GM12878 (cell line): ENCODE results near the gene FAM110C. TPM values are rescaled to one million over a fixed set of nuclear protein-coding genes. Genes with fewer than 3 reads are reported as not detected.

ENCODE experiments used
- ATAC-seq: fragments of 200-7000 bp; cut with Tn5 transposase; 3 replicates; pipeline ENCODE4 v1.9.1; 2020; ENCODE audit warnings: mild to moderate bottlenecking, moderate library complexity
- BruUV-seq: library from RNA; stranded (reverse); fragments of 400-500 nt; replicated peaks from 2 replicates; lab custom pipeline; 2021; lab: Mats Ljungman, UMichigan
- CTCF ChIA-PET: fragments of 300-600 bp; sonication (Branson Sonifier 250); formaldehyde crosslinking; extraction: SDS; loops from one replicate; lab custom pipeline; 2021; ENCODE audit warnings: inconsistent platforms; lab: Yijun Ruan, JAX
- POLR2A ChIA-PET: fragments of 350-600 bp; formaldehyde crosslinking; extraction: SDS; loops from one replicate; lab custom pipeline; 2021; ENCODE audit warnings: inconsistent platforms; lab: Charles Lee
- RAD21 ChIA-PET: fragments of 300-600 bp; sonication (Branson Sonifier 250); formaldehyde crosslinking; loops from one replicate; lab custom pipeline; 2023; ENCODE audit warnings: antibody characterized with exemption; ENCODE audit not compliant: unreplicated experiment; lab: Charles Lee
- SMC1A ChIA-PET: fragments of 300-600 bp; sonication (Branson Sonifier 250); formaldehyde crosslinking; loops from one replicate; lab custom pipeline; 2023; ENCODE audit not compliant: unreplicated experiment, uncharacterized antibody; lab: Charles Lee
- DNase-seq: peaks from one replicate; pipeline ENCODE4 v3.0.0-alpha.2; 2011; ENCODE audit warnings: low read depth, low spot score
- FAIRE-seq: peaks from 3 replicates; lab custom pipeline; 2011; peaks lifted over from hg19 to GRCh38; lab: Jason Lieb, UNC
- H2AFZ ChIP-seq: 2 replicates; pipeline ENCODE4 v1.6.0; 2011; ENCODE audit warnings: low read depth, low read length, control low read depth; ENCODE audit not compliant: control insufficient read depth
- H3K27ac ChIP-seq: 2 replicates; pipeline ENCODE4 v1.5.1; 2011; ENCODE audit warnings: control low read depth; ENCODE audit not compliant: control insufficient read depth, insufficient read depth
- H3K27me3 ChIP-seq, 2 experiments: replicated peaks in 1 of 2; 2 replicates each; pipeline versions ENCODE4 v1.6.0 to v1.6.1; 2011; ENCODE audit warnings: low read length in 1 of 2; ENCODE audit not compliant: control insufficient read depth in 2 of 2, insufficient read depth in 2 of 2
- H3K36me3 ChIP-seq, 2 experiments: 2 replicates each; pipeline ENCODE4 v1.5.1; 2011; ENCODE audit warnings: low read length in 1 of 2; ENCODE audit not compliant: control insufficient read depth in 2 of 2, insufficient read depth in 2 of 2
- H3K4me1 ChIP-seq: 2 replicates; pipeline ENCODE4 v1.6.1; 2011; ENCODE audit warnings: mild to moderate bottlenecking, low read length, moderate library complexity, mixed read lengths; ENCODE audit not compliant: control insufficient read depth, insufficient read depth
- H3K4me2 ChIP-seq: 2 replicates; pipeline ENCODE4 v1.6.0; 2011; ENCODE audit warnings: control low read depth; ENCODE audit not compliant: control insufficient read depth, insufficient read depth
- H3K4me3 ChIP-seq: fragments of 200-600 bp; sonication (generic); 2 replicates; pipeline ENCODE4 v1.5.1; 2016
- H3K79me2 ChIP-seq: 2 replicates; pipeline ENCODE4 v1.6.0; 2011; ENCODE audit warnings: low read length; ENCODE audit not compliant: control insufficient read depth, insufficient read depth
- H3K9ac ChIP-seq: 2 replicates; pipeline ENCODE4 v1.8.0; 2011; ENCODE audit warnings: low read length, control low read depth, mixed read lengths; ENCODE audit not compliant: control insufficient read depth, insufficient read depth
- H3K9me3 ChIP-seq: replicated peaks from 3 replicates; pipeline ENCODE4 v1.5.1; 2011; ENCODE audit warnings: mild to moderate bottlenecking, low read length; ENCODE audit not compliant: control insufficient read depth, insufficient read depth
- H4K20me1 ChIP-seq: 2 replicates; pipeline ENCODE4 v1.6.0; 2011; ENCODE audit not compliant: control insufficient read depth, insufficient read depth
- FOXK2 ChIP-seq: fragments of 450-650 bp; IDR thresholded peaks from 2 replicates; pipeline ENCODE4 v1.6.1; 2017; ENCODE audit warnings: mild to moderate bottlenecking, moderate library complexity
- FOXM1 ChIP-seq: IDR thresholded peaks from 2 replicates; pipeline ENCODE4 v1.6.1; 2012; ENCODE audit warnings: low read depth, mild to moderate bottlenecking, inconsistent platforms, low read length, moderate library complexity
- MAX ChIP-seq: IDR thresholded peaks from 2 replicates; pipeline ENCODE4 v1.6.1; 2012; ENCODE audit warnings: low read depth, low read length, improper control_type of control experiment
- NFXL1 ChIP-seq: fragments of 450-650 bp; IDR thresholded peaks from 2 replicates; pipeline ENCODE4 v1.6.1; 2017; ENCODE audit warnings: antibody characterized with exemption, mild to moderate bottlenecking, borderline replicate concordance
- PAX8 ChIP-seq: fragments of 450-650 bp; IDR thresholded peaks from 2 replicates; pipeline ENCODE4 v1.6.1; 2017; ENCODE audit warnings: mild to moderate bottlenecking, moderate library complexity
- RAD21 ChIP-seq: IDR thresholded peaks from 2 replicates; pipeline ENCODE4 v1.6.1; 2011; ENCODE audit warnings: mild to moderate bottlenecking, low read depth, low read length, moderate library complexity; ENCODE audit not compliant: insufficient read depth
- STAT3 ChIP-seq: IDR thresholded peaks from 2 replicates; pipeline ENCODE4 v1.6.1; 2011; ENCODE audit warnings: low read depth, low read length, improper control_type of control experiment
- USF2 ChIP-seq: IDR thresholded peaks from 2 replicates; pipeline ENCODE4 v1.6.1; 2011; ENCODE audit warnings: low read depth, low read length, improper control_type of control experiment, borderline replicate concordance
- WGBS: methylation state at CpG from one replicate; pipeline ENCODE4 v1.1.6; 2016; ENCODE audit warnings: low lambda C conversion rate; ENCODE audit not compliant: insufficient replicate concordance, insufficient coverage; ENCODE audit errors: missing lambda C conversion rate; 5-methylcytosine and 5-hydroxymethylcytosine counted together
- in situ Hi-C: fragments of 300-500 bp; cut with MboI; formaldehyde crosslinking; loops from 9 replicates; pipeline ENCODE4 v1.14.3; 2018; ENCODE audit warnings: mixed read lengths
- intact Hi-C: fragments of 100-400 bp; cut with micrococcal nuclease; formaldehyde crosslinking; loops from one replicate; pipeline ENCODE4 v1.14.2; 2022; ENCODE audit not compliant: unreplicated experiment
- polyA plus RNA-seq, 11 experiments: library from polyadenylated mRNA; depleted of rRNA in 4 of 11; unstranded in 6 of 11; stranded (reverse) in 5 of 11; fragments of >200 nt; fragmentation: Nextera tagmentation in 4 of 11; fragmentation: Illumina TruSeq in 1 of 11; extraction: Ambion mirVana in 4 of 11; extraction: Trizol in 1 of 11; gene quantifications; 1 replicate in 1 of 11; 2 replicates in 10 of 11; pipeline versions ENCODE4 v1.2.1 to v1.2.3, GENCODE V29; 2011 to 2016; ENCODE audit warnings: inconsistent platforms in 2 of 11, missing spikeins in 2 of 11, low read depth in 1 of 11
- total RNA-seq, 4 experiments: library from RNA; depleted of rRNA in 3 of 4; stranded (reverse); fragments of >200 nt in 3 of 4; fragmentation: Illumina TruSeq in 1 of 4; extraction: Trizol in 1 of 4; gene quantifications; 2 replicates each; pipeline versions ENCODE4 v1.2.1 to v1.2.3, GENCODE V29; 2013 to 2021
- TF ChIP-seq, protein P1 (sequence below): fragments of 450-650 bp; IDR thresholded peaks from 2 replicates; pipeline ENCODE4 v1.6.1; 2016; ENCODE audit warnings: mild to moderate bottlenecking
- TF ChIP-seq, protein P2 (sequence below): fragments of 450-650 bp; IDR thresholded peaks from 2 replicates; pipeline ENCODE4 v1.6.1; 2016; ENCODE audit warnings: mild to moderate bottlenecking, moderate library complexity, borderline replicate concordance

Gene FAM110C
- total and polyA plus RNA-seq, 10 of the 15 experiments (the other 5 are each of a cell fraction or from before 2014, with no cell fraction given), result not detected

GRCh38 chr2:44748-45341 lies 1.5 kb downstream of the FAM110C start:
- TF ChIP-seq MAX (no peak), PAX8 (no peak), FOXK2 (no peak), FOXM1 (no peak), NFXL1 (no peak), USF2 (no peak), STAT3 (no peak), RAD21 (no peak)
- TF ChIP-seq, protein P1, sequence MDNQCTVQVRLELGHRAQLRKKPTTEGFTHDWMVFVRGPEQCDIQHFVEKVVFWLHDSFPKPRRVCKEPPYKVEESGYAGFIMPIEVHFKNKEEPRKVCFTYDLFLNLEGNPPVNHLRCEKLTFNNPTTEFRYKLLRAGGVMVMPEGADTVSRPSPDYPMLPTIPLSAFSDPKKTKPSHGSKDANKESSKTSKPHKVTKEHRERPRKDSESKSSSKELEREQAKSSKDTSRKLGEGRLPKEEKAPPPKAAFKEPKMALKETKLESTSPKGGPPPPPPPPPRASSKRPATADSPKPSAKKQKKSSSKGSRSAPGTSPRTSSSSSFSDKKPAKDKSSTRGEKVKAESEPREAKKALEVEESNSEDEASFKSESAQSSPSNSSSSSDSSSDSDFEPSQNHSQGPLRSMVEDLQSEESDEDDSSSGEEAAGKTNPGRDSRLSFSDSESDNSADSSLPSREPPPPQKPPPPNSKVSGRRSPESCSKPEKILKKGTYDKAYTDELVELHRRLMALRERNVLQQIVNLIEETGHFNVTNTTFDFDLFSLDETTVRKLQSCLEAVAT, result no peak
- TF ChIP-seq, protein P2, sequence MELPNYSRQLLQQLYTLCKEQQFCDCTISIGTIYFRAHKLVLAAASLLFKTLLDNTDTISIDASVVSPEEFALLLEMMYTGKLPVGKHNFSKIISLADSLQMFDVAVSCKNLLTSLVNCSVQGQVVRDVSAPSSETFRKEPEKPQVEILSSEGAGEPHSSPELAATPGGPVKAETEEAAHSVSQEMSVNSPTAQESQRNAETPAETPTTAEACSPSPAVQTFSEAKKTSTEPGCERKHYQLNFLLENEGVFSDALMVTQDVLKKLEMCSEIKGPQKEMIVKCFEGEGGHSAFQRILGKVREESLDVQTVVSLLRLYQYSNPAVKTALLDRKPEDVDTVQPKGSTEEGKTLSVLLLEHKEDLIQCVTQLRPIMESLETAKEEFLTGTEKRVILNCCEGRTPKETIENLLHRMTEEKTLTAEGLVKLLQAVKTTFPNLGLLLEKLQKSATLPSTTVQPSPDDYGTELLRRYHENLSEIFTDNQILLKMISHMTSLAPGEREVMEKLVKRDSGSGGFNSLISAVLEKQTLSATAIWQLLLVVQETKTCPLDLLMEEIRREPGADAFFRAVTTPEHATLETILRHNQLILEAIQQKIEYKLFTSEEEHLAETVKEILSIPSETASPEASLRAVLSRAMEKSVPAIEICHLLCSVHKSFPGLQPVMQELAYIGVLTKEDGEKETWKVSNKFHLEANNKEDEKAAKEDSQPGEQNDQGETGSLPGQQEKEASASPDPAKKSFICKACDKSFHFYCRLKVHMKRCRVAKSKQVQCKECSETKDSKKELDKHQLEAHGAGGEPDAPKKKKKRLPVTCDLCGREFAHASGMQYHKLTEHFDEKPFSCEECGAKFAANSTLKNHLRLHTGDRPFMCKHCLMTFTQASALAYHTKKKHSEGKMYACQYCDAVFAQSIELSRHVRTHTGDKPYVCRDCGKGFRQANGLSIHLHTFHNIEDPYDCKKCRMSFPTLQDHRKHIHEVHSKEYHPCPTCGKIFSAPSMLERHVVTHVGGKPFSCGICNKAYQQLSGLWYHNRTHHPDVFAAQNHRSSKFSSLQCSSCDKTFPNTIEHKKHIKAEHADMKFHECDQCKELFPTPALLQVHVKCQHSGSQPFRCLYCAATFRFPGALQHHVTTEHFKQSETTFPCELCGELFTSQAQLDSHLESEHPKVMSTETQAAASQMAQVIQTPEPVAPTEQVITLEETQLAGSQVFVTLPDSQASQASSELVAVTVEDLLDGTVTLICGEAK, result no peak
- ChIA-PET RAD21 (no interaction called here), SMC1A (no interaction called here), POLR2A (no interaction called here), CTCF (no interaction called here)
- in situ Hi-C loops (no loop called here), intact Hi-C loops (no loop called here)
- ATAC-seq, result no peak
- Histone ChIP-seq H3K36me3 (no peaks in the 10 kb centered on the region), H3K4me3 (no peak overlapping the region), H3K27me3 (peaks cover 0 to 3% of the 10 kb centered on the region in 2 experiments; a peak in 2 of 4 replicates), H3K9ac (no peak overlapping the region), H2AFZ (no peak overlapping the region), H4K20me1 (no peaks in the 10 kb centered on the region), H3K4me2 (no peak overlapping the region), H3K9me3 (no peaks in the 10 kb centered on the region; the same call in 2 of the 3 replicates), H3K27ac (no peak overlapping the region), H3K79me2 (no peaks in the 10 kb centered on the region), H3K4me1 (no peaks in the 10 kb centered on the region)
- no peak for FAIRE-seq
- 16% methylated on average over 6 of the region's 6 CpGs for WGBS
- no TSS peak for BruUV-seq
- DNase-seq, result no peak
